GM18861 (cell line): Measurements from ENCODE around the gene RIN2.
"Not testable (repeated sequence)": the region's sequence is repeated elsewhere in the genome, so short reads cannot be mapped to it uniquely, and the experiment has no call there.

ENCODE experiments used
- ATAC-seq: cut with Tn5 transposase; IDR thresholded peaks from one replicate; pipeline ENCODE4 v1.9.1; 2021; ENCODE audit not compliant: unreplicated experiment

Gene RIN2

GRCh38 chr20:19739351-19739750 is 18.7 kb upstream of the RIN2 start:
- ATAC-seq: no peak

GRCh38 chr20:19740512-19740911 is 17.5 kb upstream of the RIN2 start:
- ATAC-seq: no peak

- no peak for ATAC-seq
Observed at GRCh38 chr20:19741924-19742323, 16.1 kb upstream of the RIN2 start.

- ATAC-seq: no peak
Observed at GRCh38 chr20:19742974-19743639, 15.0 kb upstream of the RIN2 start.

- no peak for ATAC-seq
Observed at GRCh38 chr20:19743640-19743995, 14.4 kb upstream of the RIN2 start.

GRCh38 chr20:19745106-19745505 is 13.0 kb upstream of the RIN2 start:
- no peak for ATAC-seq

- no peak for ATAC-seq
Observed at GRCh38 chr20:19745584-19745983, 12.5 kb upstream of the RIN2 start.

GRCh38 chr20:19746396-19746795 is 11.7 kb upstream of the RIN2 start:
- ATAC-seq: no peak

GRCh38 chr20:19747903-19748302 is 10.2 kb upstream of the RIN2 start:
- ATAC-seq: no peak

- ATAC-seq: no peak
Observed at GRCh38 chr20:19748681-19749080, 9.4 kb upstream of the RIN2 start.

- ATAC-seq: no peak
Observed at GRCh38 chr20:19749618-19750071, 8.4 kb upstream of the RIN2 start.

- ATAC-seq: no peak
Observed at GRCh38 chr20:19750101-19750606, 7.9 kb upstream of the RIN2 start.

GRCh38 chr20:19750907-19751636 is 7.0 kb upstream of the RIN2 start:
- ATAC-seq: no peak

GRCh38 chr20:19754201-19754600 is 3.9 kb upstream of the RIN2 start:
- ATAC-seq: not testable (repeated sequence)

GRCh38 chr20:19756761-19757486 is 1.1 kb upstream of the RIN2 start:
- ATAC-seq: no peak

GRCh38 chr20:19757487-19758132 is 448 bp upstream of the RIN2 start:
- ATAC-seq: no peak

- no peak for ATAC-seq
Observed at GRCh38 chr20:19758501-19759331, 658 bp downstream of the RIN2 start.

- no peak for ATAC-seq
Observed at GRCh38 chr20:19760371-19760721, 2.3 kb downstream of the RIN2 start.

- ATAC-seq: no peak
Observed at GRCh38 chr20:19761326-19761725, 3.3 kb downstream of the RIN2 start.

- no peak for ATAC-seq
Observed at GRCh38 chr20:19761841-19762240, 3.8 kb downstream of the RIN2 start.

- ATAC-seq: no peak
Observed at GRCh38 chr20:19764207-19764606, 6.1 kb downstream of the RIN2 start.
